Measurements from ENCODE around the gene HBP1.
"Not testable (repeated sequence)": the region's sequence is repeated elsewhere in the genome, so short reads cannot be mapped to it uniquely, and the experiment has no call there.

HBP1 gene

GRCh38 chr7:107213193-107213788 is 44.5 kb downstream of the HBP1 start:
- no peak for DNase-seq (ENCODE audit: low read depth)
- no peak for TF ChIP-seq CTCF (IDR thresholded peaks at IDR 0.05; ENCODE audit: control insufficient read depth, insufficient read depth, low read depth, low read length, missing control alignments)
- no peak overlapping the region for H3K4me3 ChIP-seq (ENCODE audit: control insufficient read depth, low read depth, low read length)

- no peak for DNase-seq (ENCODE audit: low read depth)
- H3K4me3 ChIP-seq (ENCODE audit: control insufficient read depth, low read depth, low read length), result no peak overlapping the region
- no peak for TF ChIP-seq CTCF (IDR thresholded peaks at IDR 0.05; ENCODE audit: control insufficient read depth, insufficient read depth, low read depth, low read length, missing control alignments)
These were observed 45.1 kb downstream of the HBP1 start for GRCh38 chr7:107213945-107214344.

- no peak for DNase-seq (ENCODE audit: low read depth)
- no peak for TF ChIP-seq CTCF (IDR thresholded peaks at IDR 0.05; ENCODE audit: control insufficient read depth, insufficient read depth, low read depth, low read length, missing control alignments)
- no peak overlapping the region for H3K4me3 ChIP-seq (ENCODE audit: control insufficient read depth, low read depth, low read length)
These were observed 50.9 kb downstream of the HBP1 start for GRCh38 chr7:107219563-107220244.

GRCh38 chr7:107220356-107220755 is 51.6 kb downstream of the HBP1 start:
- no peak for TF ChIP-seq CTCF (IDR thresholded peaks at IDR 0.05; ENCODE audit: control insufficient read depth, insufficient read depth, low read depth, low read length, missing control alignments)
- no peak overlapping the region for H3K4me3 ChIP-seq (ENCODE audit: control insufficient read depth, low read depth, low read length)
- no peak for DNase-seq (ENCODE audit: low read depth)

- not testable (repeated sequence) for DNase-seq (ENCODE audit: low read depth); H3K4me3 ChIP-seq (ENCODE audit: control insufficient read depth, low read depth, low read length)
These were observed 52.0 kb downstream of the HBP1 start for GRCh38 chr7:107220806-107221205.

GRCh38 chr7:107224374-107225223 is 55.8 kb downstream of the HBP1 start:
- no peak overlapping the region for H3K4me3 ChIP-seq (ENCODE audit: control insufficient read depth, low read depth, low read length)
- TF ChIP-seq CTCF (IDR thresholded peaks at IDR 0.05; ENCODE audit: control insufficient read depth, insufficient read depth, low read depth, low read length, missing control alignments), result no peak
- DNase-seq (ENCODE audit: low read depth), result no peak

GRCh38 chr7:107228291-107228690 is 59.5 kb downstream of the HBP1 start:
- H3K4me3 ChIP-seq (ENCODE audit: control insufficient read depth, low read depth, low read length), result no peak overlapping the region

More at GRCh38 chr7:107228291-107228690, 59.5 kb downstream of the HBP1 start:
- TF ChIP-seq CTCF (IDR thresholded peaks at IDR 0.05; ENCODE audit: control insufficient read depth, insufficient read depth, low read depth, low read length, missing control alignments), result no peak
- no peak for DNase-seq (ENCODE audit: low read depth)

Data from AG09309 (cell line).